Measurements from ENCODE around the gene XNDC1N.

The XNDC1N gene

GRCh38 chr11:71927820-71928736 lies at the start of gene XNDC1N:
Gene XNDC1N, minus strand, starts transcription at chr11:71928594. Its CDS starts 5,241 bp downstream, at chr11:71923353.
- peak; percentile 88 for DNase-seq

GRCh38 chr11:71977743-71978418 lies 49.5 kb upstream of the XNDC1N start:
- no peak for DNase-seq

DNA sequence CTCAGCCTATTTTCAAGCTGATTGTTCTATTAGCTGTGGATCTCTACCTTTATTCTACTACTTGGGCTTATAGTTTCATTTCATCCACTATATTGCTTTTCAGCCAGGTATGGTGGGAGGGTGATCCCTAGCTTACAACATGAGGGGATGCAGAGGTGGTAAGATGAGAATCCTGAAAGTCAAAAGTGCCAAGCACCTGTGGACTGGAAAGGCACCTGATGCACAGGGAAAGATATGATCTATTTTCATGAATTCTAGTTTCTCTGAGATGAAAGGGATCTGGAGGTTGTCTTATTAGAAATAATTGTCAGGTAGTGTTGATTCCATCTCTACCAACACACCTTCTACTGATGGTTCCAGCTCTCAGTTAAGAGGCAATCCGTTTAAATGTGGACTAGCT lies 48.7 kb upstream of the XNDC1N start:
- DNase-seq, result no peak

- no peak for DNase-seq
Measured at GRCh38 chr11:71976551-71976950, 48.2 kb upstream of the XNDC1N start.

GRCh38 chr11:71971680-71972079 lies 43.3 kb upstream of the XNDC1N start:
- no peak for DNase-seq

- no peak for DNase-seq
Measured at GRCh38 chr11:71964641-71965040, 36.2 kb upstream of the XNDC1N start.

DNA sequence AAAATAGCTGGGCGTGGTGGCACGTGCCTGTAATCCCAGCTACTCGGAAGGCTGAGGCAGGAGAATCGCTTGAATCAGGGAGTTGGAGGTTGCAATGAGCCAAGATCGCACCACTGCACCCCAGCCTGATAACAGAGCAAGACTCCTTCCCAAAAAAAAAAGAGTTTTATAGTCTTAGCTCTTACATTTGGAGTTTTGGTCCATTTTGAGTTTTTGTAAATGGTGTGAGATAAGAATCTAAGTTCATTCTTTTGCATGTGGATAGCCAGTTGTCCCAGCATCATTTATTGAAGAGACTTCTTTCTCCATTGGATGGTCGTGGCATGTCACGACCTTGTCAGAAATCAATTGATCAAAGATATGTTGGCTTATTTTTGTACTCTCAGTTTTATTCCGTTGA lies 35.1 kb upstream of the XNDC1N start:
- DNase-seq, result no peak

GRCh38 chr11:71962428-71963038 lies 34.1 kb upstream of the XNDC1N start:
- no peak for DNase-seq

DNA sequence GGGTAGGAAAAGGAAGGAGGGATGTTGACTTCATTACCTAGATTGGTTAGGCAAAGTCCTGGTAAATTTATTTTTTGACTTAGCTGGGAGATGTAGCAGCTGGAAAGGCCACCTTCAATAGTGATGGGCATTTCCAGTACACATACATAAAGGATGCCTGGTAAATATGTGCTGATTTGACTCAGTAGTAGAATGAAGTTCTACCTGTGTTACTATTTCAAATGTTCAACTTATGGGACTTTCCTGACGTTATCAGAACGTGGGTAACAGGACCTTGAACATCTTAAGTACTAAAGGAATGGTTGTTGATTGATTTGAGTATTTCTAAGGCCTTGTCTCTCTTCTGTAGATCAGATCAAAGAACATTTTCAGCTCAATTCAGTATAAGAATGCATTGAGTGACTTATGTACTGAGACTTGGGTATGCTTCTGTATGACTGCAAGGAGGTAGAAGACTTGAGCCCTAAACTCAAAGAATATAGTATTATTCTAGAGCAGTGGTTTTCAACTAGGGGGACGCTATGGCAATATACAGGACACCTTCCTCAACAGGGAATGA lies 27.6 kb upstream of the XNDC1N start:
- no peak for DNase-seq

DNA sequence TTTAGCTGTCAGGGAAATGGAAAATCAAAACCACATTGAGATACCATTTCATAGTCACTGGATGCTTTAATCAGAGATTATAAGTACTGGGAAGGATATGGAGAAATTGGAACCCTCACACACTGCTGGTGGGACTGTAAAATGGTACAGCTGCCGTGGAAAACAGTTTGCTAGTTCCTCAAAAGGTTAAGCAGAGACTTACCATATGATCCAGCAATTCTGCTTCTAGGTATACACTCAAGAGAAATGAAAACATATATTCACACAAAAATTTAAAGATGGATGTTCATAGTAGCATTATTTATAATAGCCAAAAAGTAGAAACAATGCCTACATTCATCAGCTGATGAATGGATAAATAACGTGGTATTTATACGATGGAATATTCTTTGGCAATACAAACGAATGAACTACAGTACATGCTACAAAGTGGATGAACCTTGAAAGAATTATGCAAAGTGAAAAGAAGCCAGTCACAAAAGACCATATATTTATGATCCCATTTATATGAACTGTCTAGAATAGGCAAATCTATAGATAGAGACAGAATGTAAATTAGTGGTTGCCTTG lies 23.4 kb upstream of the XNDC1N start:
- no peak for DNase-seq

DNA sequence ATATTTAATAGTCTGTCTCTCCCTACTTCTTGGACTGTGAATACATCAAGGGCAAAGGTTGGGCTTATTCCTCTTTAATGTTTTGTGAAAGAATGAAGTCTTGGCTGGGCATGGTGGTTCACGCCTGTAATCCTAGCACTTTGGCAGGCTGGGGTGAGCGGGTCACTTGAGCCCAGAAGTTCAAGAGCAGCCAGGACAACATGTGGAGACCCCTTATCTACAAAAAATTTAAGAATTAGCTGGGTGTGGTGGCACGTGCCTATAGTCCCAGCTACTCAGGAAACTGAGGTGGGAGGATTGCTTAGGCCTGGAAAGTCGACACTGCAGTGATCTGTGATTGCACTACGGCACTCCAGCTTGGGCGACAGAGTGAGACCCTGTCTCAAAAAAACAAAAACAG lies 20.6 kb upstream of the XNDC1N start:
- DNase-seq, result no peak

- DNase-seq, result no peak
Measured at GRCh38 chr11:71948314-71949027, 20.1 kb upstream of the XNDC1N start.

DNA sequence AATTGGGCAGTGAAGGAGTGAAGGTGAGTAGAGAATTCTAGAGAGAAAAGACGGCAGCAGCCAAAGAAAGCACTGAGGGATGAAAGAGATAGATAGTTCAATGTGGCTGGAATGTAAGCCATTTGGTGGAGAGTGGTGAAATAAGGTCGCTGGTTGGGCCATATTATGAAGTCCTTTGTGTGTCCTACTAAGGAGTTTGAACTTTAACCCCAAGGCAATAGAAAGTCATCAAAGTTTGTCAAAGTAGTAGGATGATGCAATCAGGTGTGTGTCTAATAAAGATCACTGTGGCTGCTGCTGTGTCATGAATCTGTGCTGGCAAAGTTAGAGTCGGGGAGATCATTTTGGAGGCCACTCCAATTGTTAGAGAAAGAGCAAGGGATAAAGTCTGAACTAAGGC lies 19.1 kb upstream of the XNDC1N start:
- no peak for DNase-seq

DNA sequence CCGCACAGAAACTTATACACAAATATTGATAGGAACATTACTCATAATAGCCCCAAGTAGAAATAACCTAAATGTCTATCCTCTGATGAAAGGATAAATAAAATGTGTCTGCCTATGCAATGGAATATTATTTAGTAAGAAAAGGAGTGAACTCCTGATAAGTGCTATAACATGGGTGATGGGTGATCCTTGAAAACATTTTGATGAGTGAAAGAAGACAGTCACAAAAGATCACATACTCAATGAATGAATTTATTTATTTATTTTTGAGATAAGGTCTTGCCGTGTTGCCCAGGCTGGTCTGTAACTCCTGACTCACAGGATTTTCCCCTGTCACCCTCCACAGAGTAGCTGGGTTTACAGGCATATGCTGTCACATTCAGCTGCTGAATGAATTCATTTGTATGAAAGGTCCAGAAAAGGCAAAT lies 17.8 kb upstream of the XNDC1N start:
- no peak for DNase-seq

GRCh38 chr11:71940561-71941219 lies 12.3 kb upstream of the XNDC1N start:
- DNase-seq, result peak; percentile 30

DNA sequence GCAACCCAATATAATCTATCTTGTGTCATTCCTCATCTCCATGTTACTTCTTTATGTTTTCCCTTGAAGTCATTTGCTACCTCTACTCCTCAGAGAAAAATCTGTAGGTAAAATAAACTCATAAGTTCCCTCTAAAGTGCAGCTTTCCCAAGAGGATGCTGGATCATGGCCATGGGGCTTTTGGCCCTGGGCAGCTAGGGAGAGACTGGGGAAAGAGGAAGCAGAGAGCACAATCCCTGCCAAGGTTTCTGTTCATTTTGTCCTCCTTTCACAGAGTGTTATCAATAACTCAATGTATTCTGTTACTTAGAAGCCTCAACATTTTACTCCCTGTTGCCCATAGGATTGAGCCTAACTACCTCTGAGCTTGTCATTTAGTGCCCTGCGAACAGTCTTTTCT lies 9.4 kb upstream of the XNDC1N start:
- no peak for DNase-seq

- no peak for DNase-seq
Measured at GRCh38 chr11:71936825-71937224, 8.4 kb upstream of the XNDC1N start.

GRCh38 chr11:71935338-71935925 lies 7.0 kb upstream of the XNDC1N start:
- DNase-seq, result no peak

GRCh38 chr11:71934213-71934612 lies 5.8 kb upstream of the XNDC1N start:
- no peak for DNase-seq

DNA sequence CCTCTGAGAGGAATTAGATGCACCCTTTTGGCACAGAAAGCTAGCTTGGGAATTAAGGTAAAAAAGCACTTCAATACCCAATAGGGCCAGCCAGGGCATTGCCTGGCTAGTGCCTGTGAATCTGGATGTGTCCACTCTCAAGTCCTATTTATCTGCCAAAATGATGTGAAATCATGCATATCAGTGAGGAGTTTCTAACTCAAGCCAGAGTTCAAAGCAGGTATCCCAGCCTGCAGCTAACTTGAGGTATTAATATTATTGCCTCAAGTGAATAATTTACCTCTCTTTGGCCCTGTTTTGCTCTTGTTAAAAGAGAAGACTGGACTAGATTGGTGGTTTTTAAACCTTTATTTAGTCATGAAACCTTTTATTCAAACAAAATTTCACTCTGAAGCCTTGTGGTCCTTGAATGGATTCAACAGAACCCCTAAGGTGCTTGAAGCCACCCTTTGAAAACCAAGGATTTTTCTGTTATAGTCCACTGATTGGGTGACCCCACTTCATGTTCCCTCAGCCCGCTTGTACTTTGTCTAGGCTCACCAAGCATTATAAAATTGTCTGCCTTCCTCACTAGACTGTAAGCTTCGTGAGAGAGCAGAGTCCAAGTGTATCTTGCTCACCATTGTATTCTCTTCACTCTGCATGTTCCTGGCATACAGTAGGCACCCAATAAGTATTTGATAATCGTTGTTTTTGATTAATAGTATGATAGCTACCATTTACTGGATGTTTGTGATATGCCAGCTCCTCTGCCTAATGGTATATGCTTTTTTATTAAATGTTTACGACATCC lies 4.9 kb upstream of the XNDC1N start:
- no peak for DNase-seq

- DNase-seq, result no peak
Measured at GRCh38 chr11:71931245-71931602, 2.8 kb upstream of the XNDC1N start.
